GM21526 (cell line): ENCODE measurements around the gene SNRNP48.

Source experiments
- ATAC-seq: cut with Tn5 transposase; IDR thresholded peaks from one replicate; pipeline ENCODE4 v1.9.1; 2021; ENCODE audit warnings: moderate library complexity; ENCODE audit not compliant: unreplicated experiment, low FRiP score

Gene SNRNP48

DNA sequence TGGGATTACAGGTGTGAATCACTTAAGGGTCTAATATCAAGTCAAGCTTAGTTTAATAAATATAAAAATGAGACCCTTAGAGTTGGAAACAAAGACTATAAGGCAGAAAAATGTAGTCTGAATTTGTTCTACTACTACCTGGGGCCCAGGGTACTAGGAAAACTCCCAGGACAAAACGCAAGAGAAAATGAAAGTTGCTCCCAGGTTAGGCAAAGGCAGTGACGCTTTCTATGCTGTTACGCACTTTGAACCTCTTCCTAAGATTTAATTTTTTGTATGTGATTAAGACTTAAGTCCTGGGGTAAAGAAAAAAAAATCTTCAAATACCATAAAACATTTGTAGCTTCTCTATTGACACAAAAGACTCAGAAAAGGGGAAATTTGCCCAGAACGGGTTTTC is 31.2 kb upstream of the SNRNP48 start:
- no peak for ATAC-seq

DNA sequence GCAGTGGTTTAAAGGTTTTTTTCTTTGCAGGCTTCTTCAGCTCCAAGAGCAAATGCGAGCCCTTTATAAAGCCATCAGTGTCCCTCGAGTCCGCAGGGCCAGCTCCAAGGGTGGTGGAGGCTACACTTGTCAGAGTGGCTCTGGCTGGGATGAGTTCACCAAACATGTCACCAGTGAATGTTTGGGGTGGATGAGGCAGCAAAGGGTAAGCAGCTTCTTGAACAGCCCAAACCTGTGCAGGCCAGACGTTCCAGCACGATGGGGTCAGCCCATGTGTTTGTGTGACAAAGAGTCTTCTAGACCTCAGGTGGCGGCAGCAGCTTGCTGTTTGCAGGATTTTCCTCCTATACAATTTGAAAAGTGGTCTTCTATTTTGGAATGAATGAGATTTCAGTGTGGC is 30.8 kb upstream of the SNRNP48 start:
- ATAC-seq, result no peak

DNA sequence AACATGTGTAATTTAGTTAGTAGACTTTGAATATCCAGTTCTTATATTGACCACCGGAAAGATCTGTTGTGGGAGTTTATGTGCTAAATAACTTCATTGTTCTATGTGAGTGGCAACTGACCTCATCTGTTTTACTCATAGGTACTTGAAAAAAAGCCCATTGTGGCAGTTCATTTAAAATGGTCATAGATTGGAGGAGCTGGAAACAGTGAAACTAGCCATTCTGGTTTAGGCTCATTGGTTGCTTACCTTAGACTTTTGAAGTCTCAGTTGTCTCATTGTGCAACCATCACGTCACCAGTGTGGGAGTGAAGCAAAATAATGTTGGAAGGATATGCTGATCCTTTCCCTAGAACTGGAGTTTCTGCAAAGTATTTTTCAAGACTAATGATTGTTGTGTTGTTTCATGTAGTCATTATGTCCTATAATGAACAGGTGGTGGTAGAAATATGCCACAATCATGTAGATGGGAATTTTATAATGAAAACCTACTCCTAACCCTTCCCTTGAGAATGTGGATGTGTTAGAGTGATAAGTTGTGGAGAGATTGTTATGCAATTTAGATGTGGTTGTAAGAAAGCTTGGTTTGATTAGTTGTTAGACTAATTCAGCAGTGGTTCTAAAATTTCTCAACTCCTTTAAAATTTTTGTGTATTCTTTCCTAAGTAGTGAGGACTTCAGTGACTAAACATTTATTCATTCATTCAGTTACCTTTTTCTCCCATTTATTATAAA is 30.2 kb upstream of the SNRNP48 start:
- ATAC-seq, result no peak

DNA sequence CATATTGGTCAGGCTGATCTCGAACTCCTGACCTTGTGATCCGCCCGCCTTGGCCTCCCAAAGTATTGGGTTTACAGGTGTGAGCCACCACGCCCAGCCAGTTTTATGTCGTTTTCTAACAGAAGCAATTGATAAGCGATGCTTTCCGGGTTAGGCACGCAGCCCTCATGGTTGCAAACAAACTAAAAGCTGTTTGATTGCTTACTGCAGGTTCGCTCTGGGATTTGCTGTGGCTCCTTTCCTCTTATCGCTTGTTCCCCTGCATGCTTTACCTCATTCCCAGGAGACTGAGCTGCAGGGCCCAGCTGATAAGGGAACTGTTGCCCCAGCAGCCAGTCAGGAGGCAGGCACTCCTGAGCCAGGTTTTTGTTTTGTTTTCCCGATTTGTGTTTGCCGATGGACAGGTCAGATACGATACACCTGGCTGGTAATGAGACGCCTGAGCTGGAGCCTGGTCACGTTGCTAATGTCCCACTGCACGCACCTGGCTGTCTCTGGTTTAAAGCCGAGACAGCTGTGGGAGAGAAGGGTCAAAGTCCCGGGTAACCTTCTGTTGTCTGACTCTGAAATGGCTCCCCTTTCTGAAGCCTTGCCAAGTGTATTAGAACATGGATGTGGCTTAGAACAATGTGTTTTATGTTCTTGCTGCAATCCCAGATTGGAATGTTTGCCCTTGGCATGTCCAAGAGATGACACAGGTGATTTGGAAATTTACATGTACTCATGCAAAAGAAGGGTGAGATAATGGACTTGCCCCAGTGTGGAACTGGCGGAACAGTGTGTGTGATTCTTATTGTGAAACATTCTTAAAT is 28.6 kb upstream of the SNRNP48 start:
- ATAC-seq, result no peak

DNA sequence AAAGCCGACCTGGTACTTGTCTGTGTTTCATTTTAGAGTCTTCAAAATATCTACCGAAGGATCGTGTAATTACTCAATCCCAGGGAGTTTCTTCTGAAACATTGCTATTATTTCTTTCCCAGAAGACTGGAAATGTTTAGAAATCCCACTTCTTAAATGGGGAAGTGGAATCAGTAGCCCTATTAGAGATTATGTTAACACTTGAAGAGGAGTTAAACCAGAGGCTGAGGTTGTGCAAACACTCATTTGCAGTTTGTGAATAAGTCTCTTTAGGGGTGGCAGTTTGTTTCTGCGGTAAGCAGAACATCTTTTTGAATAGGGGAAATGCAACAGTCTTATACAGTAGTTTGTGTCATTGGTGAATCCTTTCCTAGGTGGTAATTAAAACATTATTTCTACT is 27.2 kb upstream of the SNRNP48 start:
- ATAC-seq, result no peak

DNA sequence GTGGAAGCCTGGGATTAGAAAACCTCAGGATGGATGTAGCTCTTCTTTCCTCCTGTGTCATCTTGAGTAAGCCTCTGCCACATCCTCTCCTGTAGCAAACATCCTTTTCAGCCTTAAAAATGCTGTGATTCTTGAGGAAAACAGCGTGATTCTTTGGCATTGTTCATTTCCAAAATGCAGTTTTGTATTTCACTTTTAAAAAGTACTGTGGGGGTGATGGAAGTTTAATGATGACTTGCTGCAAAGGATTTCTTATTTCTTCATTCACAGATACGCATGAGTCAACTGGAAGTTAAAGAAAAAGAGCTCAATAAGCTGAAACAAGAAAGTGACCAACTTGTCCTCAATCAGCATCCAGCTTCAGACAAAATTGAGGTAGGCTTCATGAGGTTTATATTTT is 23.9 kb upstream of the SNRNP48 start:
- no peak for ATAC-seq

DNA sequence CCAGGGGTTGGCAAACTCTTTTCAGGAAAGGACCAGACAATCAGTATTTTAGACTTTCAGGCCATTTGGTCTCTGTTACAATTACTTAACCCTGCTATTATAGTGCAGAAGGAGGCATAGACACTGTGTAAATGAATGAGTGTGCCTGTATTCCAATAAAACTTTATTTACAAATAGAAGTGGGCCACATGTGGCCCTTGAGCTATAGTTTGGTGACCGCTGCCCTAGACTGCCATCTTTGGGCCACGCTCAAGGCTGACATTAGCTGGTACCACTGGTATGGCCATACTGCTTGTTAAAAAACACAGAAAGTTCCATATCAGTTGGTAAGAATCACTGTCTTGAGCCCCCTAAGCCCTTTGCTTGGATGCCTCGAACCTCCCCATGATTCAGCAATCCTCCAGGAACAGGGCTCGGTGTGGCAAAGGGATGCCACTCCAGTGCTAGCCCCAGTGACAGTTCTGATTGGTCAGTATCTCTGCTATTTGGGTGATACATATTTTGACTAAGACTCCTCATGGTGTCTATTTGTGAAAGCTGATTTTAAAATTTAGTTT is 23.3 kb upstream of the SNRNP48 start:
- ATAC-seq, result no peak

DNA sequence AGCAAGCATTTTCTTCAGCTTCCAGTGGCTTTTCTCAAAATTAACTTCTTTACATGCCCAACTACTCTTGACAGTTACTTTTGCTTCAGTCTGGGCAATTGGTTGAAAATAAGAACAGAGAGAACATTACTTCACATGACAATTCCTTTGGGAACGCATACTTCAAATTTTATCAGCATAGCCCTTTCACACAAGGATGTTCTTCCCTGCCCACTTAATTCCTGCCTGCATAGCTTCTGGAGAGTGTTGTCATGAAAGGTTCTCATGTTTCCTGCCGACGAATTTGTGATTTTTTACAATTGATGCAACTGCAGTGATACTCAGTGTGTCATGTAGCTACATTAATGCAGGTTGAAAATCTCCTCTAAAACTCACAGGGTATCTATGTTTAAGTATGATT is 22.0 kb upstream of the SNRNP48 start:
- no peak for ATAC-seq

DNA sequence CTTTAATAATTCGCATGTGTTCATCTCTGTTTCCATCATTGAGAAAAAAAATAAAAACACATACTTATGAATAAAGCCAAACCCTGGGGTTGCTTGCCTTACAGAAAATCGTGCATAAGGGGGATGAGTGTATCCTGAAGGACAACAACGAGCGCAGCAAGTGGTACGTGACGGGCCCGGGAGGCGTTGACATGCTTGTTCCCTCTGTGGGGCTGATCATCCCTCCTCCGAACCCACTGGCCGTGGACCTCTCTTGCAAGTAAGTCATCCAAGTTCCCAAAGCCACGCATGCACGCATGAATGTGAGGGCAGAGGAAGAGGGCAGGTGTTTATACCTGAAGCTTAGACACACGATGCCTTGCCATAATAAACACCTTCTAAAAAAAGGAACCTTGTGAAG is 20.9 kb upstream of the SNRNP48 start:
- no peak for ATAC-seq

DNA sequence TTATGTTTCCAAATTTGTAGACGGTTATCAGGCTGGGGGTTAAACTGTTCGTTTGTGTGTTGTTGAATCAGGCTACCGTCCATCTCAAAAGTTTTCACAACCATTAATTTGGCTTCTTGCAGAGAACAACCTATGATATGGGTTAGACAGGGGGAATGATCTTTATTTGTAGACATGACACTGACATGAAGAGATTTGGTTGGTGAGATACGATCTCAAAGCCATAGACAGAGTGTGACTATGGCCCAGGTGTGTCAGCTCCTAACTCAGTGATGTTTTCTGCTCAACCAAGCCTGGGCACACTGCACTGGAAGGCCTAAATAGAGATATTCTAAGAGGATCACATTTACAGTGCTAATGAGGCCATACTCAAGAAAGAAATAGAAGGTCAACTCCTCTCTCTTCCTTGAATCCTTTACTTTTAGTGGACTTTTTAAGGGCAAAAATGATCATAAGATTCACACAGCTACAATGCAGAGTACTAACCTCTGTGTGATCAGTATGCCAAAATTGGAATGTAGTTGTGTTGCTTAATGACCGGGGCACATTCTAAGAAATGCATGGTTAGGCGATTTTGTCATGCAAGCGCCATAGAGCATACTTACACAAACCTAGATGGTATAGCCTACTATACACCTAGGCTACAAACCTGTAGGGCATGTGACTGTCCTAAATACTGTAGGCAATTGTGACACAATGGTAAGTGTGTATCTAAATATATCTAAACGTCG is 17.6 kb upstream of the SNRNP48 start:
- ATAC-seq, result no peak

DNA sequence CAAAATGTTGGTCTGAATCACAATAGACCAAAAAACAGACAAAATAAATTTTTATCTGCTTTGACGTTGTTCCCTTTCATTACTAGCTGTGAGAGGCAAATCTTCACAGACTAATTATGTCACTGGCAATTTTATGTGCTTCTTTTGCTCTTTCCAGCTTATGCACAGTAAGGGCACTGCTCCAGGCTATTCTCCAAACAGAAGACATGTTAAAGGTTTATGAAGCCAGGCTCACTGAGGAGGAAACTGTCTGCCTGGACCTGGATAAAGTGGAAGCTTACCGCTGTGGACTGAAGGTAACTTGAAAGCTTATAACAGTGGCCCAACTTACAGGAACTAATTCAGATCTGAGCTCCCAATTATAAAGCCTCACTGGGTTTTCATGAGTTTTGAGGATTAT is 15.5 kb upstream of the SNRNP48 start:
- no peak for ATAC-seq

DNA sequence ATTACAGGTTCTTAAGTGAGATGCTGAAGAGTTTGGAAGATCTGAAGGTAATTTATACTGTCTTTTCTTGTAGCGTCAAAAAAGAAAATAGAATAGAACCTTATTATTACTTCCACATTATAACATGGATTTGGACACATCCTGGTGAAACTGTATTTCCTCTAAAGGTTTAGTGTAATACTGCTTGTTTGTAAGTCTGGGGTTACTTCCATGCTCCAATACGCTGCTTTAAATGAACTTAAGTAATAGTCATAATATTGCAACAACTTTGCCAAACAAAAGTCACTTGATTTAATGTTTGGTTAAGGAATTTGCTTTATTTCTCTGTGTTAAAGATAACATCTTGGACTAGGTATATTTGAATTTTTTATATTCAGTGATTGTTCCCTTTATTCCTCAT is 11.5 kb upstream of the SNRNP48 start:
- no peak for ATAC-seq

DNA sequence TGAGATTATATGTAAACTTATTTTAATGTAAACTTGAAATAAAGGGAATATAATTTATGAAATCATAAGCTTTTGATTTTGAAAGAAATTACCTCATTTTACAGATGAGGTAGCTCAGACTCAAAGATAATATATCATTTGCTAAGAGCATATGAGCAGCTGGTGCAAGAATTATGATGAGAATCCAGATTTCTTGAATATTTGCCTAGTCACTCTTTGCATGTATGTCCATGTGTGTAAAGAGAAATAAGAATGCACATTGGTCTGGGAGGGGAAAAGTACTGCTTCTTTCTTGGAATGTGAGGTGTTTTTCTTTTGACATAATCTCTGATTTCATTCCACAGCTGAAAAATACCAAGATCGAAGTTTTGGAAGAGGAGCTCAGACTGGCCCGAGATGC is 11.1 kb upstream of the SNRNP48 start:
- no peak for ATAC-seq

DNA sequence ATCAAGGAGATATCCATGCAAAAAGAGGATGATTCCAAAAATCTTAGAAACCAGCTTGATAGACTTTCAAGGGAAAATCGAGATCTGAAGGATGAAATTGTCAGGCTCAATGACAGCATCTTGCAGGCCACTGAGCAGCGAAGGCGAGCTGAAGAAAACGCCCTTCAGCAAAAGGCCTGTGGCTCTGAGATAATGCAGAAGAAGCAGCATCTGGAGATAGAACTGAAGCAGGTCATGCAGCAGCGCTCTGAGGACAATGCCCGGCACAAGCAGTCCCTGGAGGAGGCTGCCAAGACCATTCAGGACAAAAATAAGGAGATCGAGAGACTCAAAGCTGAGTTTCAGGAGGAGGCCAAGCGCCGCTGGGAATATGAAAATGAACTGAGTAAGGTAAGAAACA is 10.1 kb upstream of the SNRNP48 start:
- ATAC-seq, result no peak

DNA sequence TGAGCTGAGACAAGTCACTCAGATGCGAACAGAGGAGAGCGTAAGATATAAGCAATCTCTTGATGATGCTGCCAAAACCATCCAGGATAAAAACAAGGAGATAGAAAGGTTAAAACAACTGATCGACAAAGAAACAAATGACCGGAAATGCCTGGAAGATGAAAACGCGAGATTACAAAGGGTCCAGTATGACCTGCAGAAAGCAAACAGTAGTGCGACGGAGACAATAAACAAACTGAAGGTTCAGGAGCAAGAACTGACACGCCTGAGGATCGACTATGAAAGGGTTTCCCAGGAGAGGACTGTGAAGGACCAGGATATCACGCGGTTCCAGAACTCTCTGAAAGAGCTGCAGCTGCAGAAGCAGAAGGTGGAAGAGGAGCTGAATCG is 9.5 kb upstream of the SNRNP48 start:
- no peak for ATAC-seq

DNA sequence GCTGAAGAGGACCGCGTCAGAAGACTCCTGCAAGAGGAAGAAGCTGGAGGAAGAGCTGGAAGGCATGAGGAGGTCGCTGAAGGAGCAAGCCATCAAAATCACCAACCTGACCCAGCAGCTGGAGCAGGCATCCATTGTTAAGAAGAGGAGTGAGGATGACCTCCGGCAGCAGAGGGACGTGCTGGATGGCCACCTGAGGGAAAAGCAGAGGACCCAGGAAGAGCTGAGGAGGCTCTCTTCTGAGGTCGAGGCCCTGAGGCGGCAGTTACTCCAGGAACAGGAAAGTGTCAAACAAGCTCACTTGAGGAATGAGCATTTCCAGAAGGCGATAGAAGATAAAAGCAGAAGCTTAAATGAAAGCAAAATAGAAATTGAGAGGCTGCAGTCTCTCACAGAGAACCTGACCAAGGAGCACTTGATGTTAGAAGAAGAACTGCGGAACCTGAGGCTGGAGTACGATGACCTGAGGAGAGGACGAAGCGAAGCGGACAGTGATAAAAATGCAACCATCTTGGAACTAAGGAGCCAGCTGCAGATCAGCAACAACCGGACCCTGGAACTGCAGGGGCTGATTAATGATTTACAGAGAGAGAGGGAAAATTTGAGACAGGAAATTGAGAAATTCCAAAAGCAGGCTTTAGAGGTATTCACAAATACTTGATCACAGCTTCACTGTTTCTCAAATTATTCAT is 8.9 kb upstream of the SNRNP48 start:
- no peak for ATAC-seq

DNA sequence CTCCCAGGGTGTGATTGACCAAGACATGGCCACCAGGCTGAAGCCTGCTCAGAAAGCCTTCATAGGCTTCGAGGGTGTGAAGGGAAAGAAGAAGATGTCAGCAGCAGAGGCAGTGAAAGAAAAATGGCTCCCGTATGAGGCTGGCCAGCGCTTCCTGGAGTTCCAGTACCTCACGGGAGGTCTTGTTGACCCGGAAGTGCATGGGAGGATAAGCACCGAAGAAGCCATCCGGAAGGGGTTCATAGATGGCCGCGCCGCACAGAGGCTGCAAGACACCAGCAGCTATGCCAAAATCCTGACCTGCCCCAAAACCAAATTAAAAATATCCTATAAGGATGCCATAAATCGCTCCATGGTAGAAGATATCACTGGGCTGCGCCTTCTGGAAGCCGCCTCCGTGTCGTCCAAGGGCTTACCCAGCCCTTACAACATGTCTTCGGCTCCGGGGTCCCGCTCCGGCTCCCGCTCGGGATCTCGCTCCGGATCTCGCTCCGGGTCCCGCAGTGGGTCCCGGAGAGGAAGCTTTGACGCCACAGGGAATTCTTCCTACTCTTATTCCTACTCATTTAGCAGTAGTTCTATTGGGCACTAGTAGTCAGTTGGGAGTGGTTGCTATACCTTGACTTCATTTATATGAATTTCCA is 4.6 kb upstream of the SNRNP48 start:
- ATAC-seq, result no peak

DNA sequence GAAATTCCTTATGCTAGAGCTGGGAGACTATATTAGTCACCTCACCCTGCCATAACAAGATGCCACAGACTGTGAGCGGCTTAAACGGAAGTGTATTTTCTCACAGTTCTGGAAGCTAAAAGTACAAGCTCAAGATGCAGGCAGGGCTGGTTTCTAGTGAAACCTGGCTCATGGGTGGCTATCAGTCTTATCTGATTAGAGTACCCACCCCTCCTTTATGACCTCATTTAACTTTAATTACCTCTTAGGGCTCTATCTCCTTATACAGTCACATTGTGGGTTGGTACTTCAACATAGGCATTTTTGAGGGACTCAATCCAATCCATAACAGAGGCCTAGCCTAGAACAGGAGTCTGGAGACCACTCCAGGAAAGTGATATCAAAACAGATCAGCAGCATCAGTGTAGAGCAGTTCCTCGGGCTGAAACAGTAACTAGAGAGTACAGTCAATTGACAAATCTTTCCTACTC is 2.3 kb upstream of the SNRNP48 start:
- ATAC-seq, result no peak

DNA sequence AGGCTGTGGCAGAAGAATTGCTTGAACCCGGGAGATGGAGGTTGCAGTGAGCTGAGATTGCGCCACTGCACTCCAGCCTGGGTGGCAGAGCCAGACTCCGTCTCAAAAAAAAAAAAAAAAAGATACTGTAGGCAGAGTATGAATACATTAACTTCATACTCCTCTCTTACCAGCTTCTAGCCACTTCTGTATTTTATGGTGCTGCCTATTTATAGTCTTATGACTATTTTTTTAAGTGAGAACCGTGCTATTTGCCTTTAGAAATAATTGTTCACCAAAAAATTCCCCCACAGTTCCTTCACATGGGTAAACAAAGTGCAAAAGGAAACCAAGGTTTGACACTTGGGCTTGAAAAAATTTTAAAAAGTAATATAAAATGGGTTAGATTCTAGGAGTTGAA is 1.5 kb upstream of the SNRNP48 start:
- ATAC-seq, result no peak

DNA sequence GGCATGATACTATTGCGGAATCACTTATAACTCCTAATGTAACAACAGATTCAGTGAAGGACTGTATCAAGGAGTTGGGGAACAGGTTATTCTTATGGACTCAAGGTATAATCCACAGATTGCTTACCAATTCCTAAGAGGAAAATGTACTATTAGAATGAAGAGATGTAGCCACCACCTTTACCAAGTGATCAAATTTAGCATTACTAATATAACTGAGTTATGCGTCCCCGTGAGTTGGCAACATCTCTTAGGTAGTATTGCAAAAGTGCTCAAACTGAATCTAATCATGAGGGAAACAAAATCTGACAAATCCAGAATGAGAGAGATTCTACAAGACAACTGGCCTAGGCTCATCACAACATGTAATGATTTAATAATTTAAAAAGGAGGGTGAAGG is 777 bp upstream of the SNRNP48 start:
- no peak for ATAC-seq
